A549 (cell line): ENCODE data around the gene PHF23. TPM values are rescaled to one million over a fixed set of nuclear protein-coding genes. Genes with fewer than 3 reads are reported as not detected.

ENCODE experiments used
- ATAC-seq, 2 experiments: fragments of 200-7000 bp in 1 of 2; fragments of >200 bp in 1 of 2; cut with Nextera tagmentation in 1 of 2; cut with Tn5 transposase in 1 of 2; 3 replicates each; pipeline versions ENCODE4 v1.8.0 to v1.9.1; 2018 to 2020; ENCODE audit warnings: mild to moderate bottlenecking in 1 of 2, moderate library complexity in 1 of 2
- CTCF ChIA-PET: fragments of 300-600 bp; sonication (Branson Sonifier 250); formaldehyde crosslinking; extraction: SDS; loops from one replicate; lab custom pipeline; 2021; ENCODE audit warnings: antibody characterized with exemption, inconsistent platforms; lab: Yijun Ruan, JAX
- POLR2A ChIA-PET: fragments of 350-600 bp; formaldehyde crosslinking; extraction: SDS; loops from one replicate; lab custom pipeline; 2021; ENCODE audit warnings: antibody characterized with exemption, inconsistent platforms; lab: Yijun Ruan, JAX
- DNase-seq, 2 experiments: peaks; one replicate each; pipeline versions ENCODE4 v3.0.0 to v3.0.0-alpha.2; 2011 to 2016; ENCODE audit warnings: low read depth in 1 of 2, low spot score in 1 of 2
- FAIRE-seq: peaks from 2 replicates; lab custom pipeline; 2011; peaks lifted over from hg19 to GRCh38; lab: Jason Lieb, UNC
- H3K27ac ChIP-seq, 2 experiments: fragments of >200 bp; sonication (Bioruptor Twin); formaldehyde crosslinking; 3 replicates each; pipeline ENCODE4 v1.5.1; 2016 to 2017
- H3K4me1 ChIP-seq: fragments of >200 bp; sonication (Bioruptor Twin); formaldehyde crosslinking; 3 replicates; pipeline ENCODE4 v1.6.1; 2016
- H3K4me2 ChIP-seq: fragments of >200 bp; sonication (Bioruptor Twin); formaldehyde crosslinking; 3 replicates; pipeline ENCODE4 v1.6.1; 2016
- H3K4me3 ChIP-seq: fragments of >200 bp; sonication (Bioruptor Twin); formaldehyde crosslinking; 3 replicates; pipeline ENCODE4 v1.5.1; 2016
- H3K9me3 ChIP-seq: fragments of >200 bp; sonication (Bioruptor Twin); formaldehyde crosslinking; 3 replicates; pipeline ENCODE4 v1.6.1; 2016
- CBX2 ChIP-seq: fragments of 200-600 bp; sonication (generic); IDR thresholded peaks from 2 replicates; pipeline ENCODE4 v1.6.1; 2016; ENCODE audit warnings: low read depth, mild to moderate bottlenecking, borderline replicate concordance
- CEBPB ChIP-seq, 2 experiments: fragments of >200 bp in 1 of 2; sonication (Bioruptor Twin) in 1 of 2; formaldehyde crosslinking in 1 of 2; IDR thresholded peaks; 2 replicates each; pipeline ENCODE4 v1.6.1; 2012 to 2016
- EHF ChIP-seq: fragments of 250-450 bp; sonication (Bioruptor Pico); IDR thresholded peaks from 2 replicates; pipeline ENCODE4 v1.5.0; 2020; ENCODE audit warnings: mild to moderate bottlenecking
- EHMT2 ChIP-seq: fragments of 200-600 bp; sonication (generic); IDR thresholded peaks from 2 replicates; pipeline ENCODE4 v1.6.1; 2016; ENCODE audit warnings: antibody characterized with exemption, low read depth, mild to moderate bottlenecking, moderate library complexity
- ELK1 ChIP-seq: fragments of 150-350 bp; IDR thresholded peaks from 2 replicates; pipeline ENCODE4 v1.6.1; 2014; ENCODE audit warnings: low read depth, mild to moderate bottlenecking, low read length
- ESRRA ChIP-seq: fragments of 150-350 bp; IDR thresholded peaks from 2 replicates; pipeline ENCODE4 v1.6.1; 2014; ENCODE audit warnings: mild to moderate bottlenecking, low read length, borderline replicate concordance
- HDAC2 ChIP-seq: fragments of 200-600 bp; sonication (generic); IDR thresholded peaks from 2 replicates; pipeline ENCODE4 v1.6.1; 2016
- HEYL ChIP-seq: fragments of 250-450 bp; sonication (Bioruptor Pico); IDR thresholded peaks from 2 replicates; pipeline ENCODE4 v1.8.0; 2021; ENCODE audit warnings: mild to moderate bottlenecking, moderate library complexity
- HOXB5 ChIP-seq: fragments of 250-450 bp; sonication (Bioruptor Pico); IDR thresholded peaks from 2 replicates; pipeline ENCODE4 v1.5.0; 2020; ENCODE audit warnings: mild to moderate bottlenecking, moderate library complexity
- JUN ChIP-seq, 2 experiments: fragments of >200 bp; sonication (Bioruptor Twin); formaldehyde crosslinking; IDR thresholded peaks; 2 replicates in 1 of 2; 3 replicates in 1 of 2; pipeline ENCODE4 v1.6.1; 2016 to 2017
- MAFK ChIP-seq: fragments of 450-650 bp; IDR thresholded peaks from 2 replicates; pipeline ENCODE4 v1.6.1; 2014; ENCODE audit not compliant: partially characterized antibody
- NFE2L2 ChIP-seq: fragments of 150-350 bp; conservative IDR thresholded peaks from 2 replicates; pipeline ENCODE4 v1.6.1; 2014; ENCODE audit warnings: low read length
- NPAS2 ChIP-seq: fragments of 250-450 bp; sonication (Bioruptor Pico); IDR thresholded peaks from 2 replicates; pipeline ENCODE4 v1.8.0; 2022; ENCODE audit warnings: mild to moderate bottlenecking, moderate library complexity, borderline replicate concordance
- POLR2A ChIP-seq: IDR thresholded peaks from 2 replicates; pipeline ENCODE4 v1.6.1; 2012; ENCODE audit warnings: mild to moderate bottlenecking, low read length
- RCOR1 ChIP-seq: fragments of 150-350 bp; IDR thresholded peaks from 2 replicates; pipeline ENCODE4 v1.6.1; 2014; ENCODE audit warnings: antibody characterized with exemption, low read length, low read depth
- RNF2 ChIP-seq: fragments of 200-600 bp; sonication (generic); IDR thresholded peaks from 2 replicates; pipeline ENCODE4 v1.6.1; 2016; ENCODE audit warnings: low read depth, mild to moderate bottlenecking, antibody characterized with exemption, moderate library complexity, borderline replicate concordance
- SMC3 ChIP-seq: fragments of >200 bp; sonication (Bioruptor Twin); formaldehyde crosslinking; IDR thresholded peaks from 3 replicates; pipeline ENCODE4 v1.6.1; 2018; ENCODE audit warnings: inconsistent platforms
- TP53 ChIP-seq: fragments of 250-450 bp; sonication (Bioruptor Pico); IDR thresholded peaks from 2 replicates; pipeline ENCODE4 v1.5.0; 2021; ENCODE audit warnings: mild to moderate bottlenecking, moderate library complexity
- USF2 ChIP-seq: fragments of 450-650 bp; IDR thresholded peaks from 2 replicates; pipeline ENCODE4 v1.6.1; 2014; ENCODE audit warnings: antibody characterized with exemption
- ZC3H11A ChIP-seq: fragments of 450-650 bp; IDR thresholded peaks from 2 replicates; pipeline ENCODE4 v1.6.1; 2014; ENCODE audit warnings: antibody characterized with exemption, mild to moderate bottlenecking
- ZNF302 ChIP-seq: fragments of 250-450 bp; sonication (Bioruptor Pico); IDR thresholded peaks from 2 replicates; pipeline ENCODE4 v1.9.0; 2021; ENCODE audit warnings: inconsistent platforms, mild to moderate bottlenecking, moderate library complexity
- WGBS: methylation state at CpG from one replicate; pipeline ENCODE4 v1.1.6; 2017; ENCODE audit errors: missing lambda C conversion rate; 5-methylcytosine and 5-hydroxymethylcytosine counted together
- polyA plus RNA-seq, 4 experiments: library from polyadenylated mRNA; depleted of rRNA in 3 of 4; stranded (reverse); fragments of >200 nt; fragmentation: RNase III in 1 of 4; extraction: RNeasy Plus Mini Kit Qiagen cat#74134 plus additional on column Dnase treatment in 1 of 4; gene quantifications; 2 replicates in 3 of 4; 3 replicates in 1 of 4; pipeline ENCODE4 v1.2.3, GENCODE V29; 2011 to 2017
- TF ChIP-seq, protein P1 (sequence below): fragments of 250-450 bp; sonication (Bioruptor Pico); IDR thresholded peaks from 2 replicates; pipeline ENCODE4 v1.5.0; 2021; ENCODE audit warnings: mild to moderate bottlenecking, moderate library complexity, borderline replicate concordance
- TF ChIP-seq, protein P2 (sequence below): fragments of >200 bp; sonication (Bioruptor Twin); formaldehyde crosslinking; IDR thresholded peaks from 3 replicates; pipeline ENCODE4 v1.6.1; 2016
- TF ChIP-seq, protein P3 (sequence below): IDR thresholded peaks from 2 replicates; pipeline ENCODE4 v1.6.1; 2012

Gene PHF23
- polyA plus RNA-seq, 2 of the 4 experiments (the other 2 are of a cell fraction): 52.1 to 80.2 TPM

DNA sequence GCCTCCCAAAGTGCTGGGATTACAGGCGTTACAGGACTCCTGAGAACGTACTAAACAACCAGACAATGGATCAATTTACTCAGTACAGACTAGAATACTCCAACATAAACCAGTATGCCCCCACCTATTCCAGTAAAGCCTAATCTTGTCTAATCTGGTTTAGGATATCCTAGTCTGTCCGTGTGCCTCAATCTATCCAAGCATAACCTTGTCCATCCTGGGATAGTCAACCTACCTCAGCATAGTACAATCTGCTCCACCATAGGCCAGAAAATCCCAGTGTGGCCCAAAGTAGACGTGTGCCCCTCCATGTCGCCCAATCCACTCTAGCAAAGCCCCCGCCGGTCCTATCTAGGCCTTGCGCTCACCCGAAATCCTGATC lies 5.6 kb downstream of the PHF23 start:
- H3K4me3 ChIP-seq: peak overlapping the region; percentile 77
- peak overlapping the region; percentile 92 for H3K4me2 ChIP-seq
- H3K27ac ChIP-seq: peak overlapping the region; percentile 94 to 95
- ChIA-PET CTCF (interaction anchor here (1.0 to 17.3 kb wide), 5 partner anchors 12 to 188 kb away, joined by 3 to 169 read pairs (median 7); partner anchors contain the start of genes ACADVL and DLG4), POLR2A (interaction anchor here (0.5 to 6.9 kb wide), 9 partner anchors 8 to 198 kb away, joined by 3 to 63 read pairs (median 3); partner anchors contain the start of genes ACADVL, DLG4, GABARAP and SLC16A13)
- DNase-seq (no peak), FAIRE-seq (no peak), ATAC-seq (peak; percentile 4 to 32; a peak in 4 of 6 replicates)
- no peaks in the 10 kb centered on the region for H3K9me3 ChIP-seq
- TF ChIP-seq NPAS2 (no peak), ZNF302 (CRISPR knock-in tag) (no peak)
- WGBS: 7% methylated on average over 9 of the region's 9 CpGs
- peaks cover 46% of the 10 kb centered on the region for H3K4me1 ChIP-seq

- ATAC-seq (no peak), DNase-seq (no peak), FAIRE-seq (peak; percentile 28)
- no peak overlapping the region for H3K4me3 ChIP-seq
- H3K9me3 ChIP-seq: no peaks in the 10 kb centered on the region
- ChIA-PET CTCF (interaction anchor here (0.5 to 17.3 kb wide), 5 partner anchors 10 to 186 kb away, joined by 3 to 169 read pairs (median 7); partner anchors contain the start of genes ACADVL and DLG4), POLR2A (interaction anchor here (0.7 kb wide), 1 partner anchor 17 kb away, joined by 3 read pairs; no protein-coding TSS in a partner anchor)
- H3K4me2 ChIP-seq: peak overlapping the region; percentile 92
- 93% methylated on average over 5 of the region's 5 CpGs for WGBS
- H3K27ac ChIP-seq: no peak overlapping the region
- H3K4me1 ChIP-seq: peaks cover 49% of the 10 kb centered on the region
- no peak for TF ChIP-seq SMC3
- no peak for TF ChIP-seq HDAC2
- TF ChIP-seq JUN (IDR thresholded peaks at IDR 0.05): no peak
- no peak for TF ChIP-seq CEBPB (IDR thresholded peaks at IDR 0.05)
- no peak for TF ChIP-seq ELK1
- TF ChIP-seq RCOR1: no peak
- no peak for TF ChIP-seq TP53 (CRISPR knock-in tag)
- no peak for TF ChIP-seq CBX2
- TF ChIP-seq EHF (CRISPR knock-in tag): no peak
- TF ChIP-seq, protein P1, sequence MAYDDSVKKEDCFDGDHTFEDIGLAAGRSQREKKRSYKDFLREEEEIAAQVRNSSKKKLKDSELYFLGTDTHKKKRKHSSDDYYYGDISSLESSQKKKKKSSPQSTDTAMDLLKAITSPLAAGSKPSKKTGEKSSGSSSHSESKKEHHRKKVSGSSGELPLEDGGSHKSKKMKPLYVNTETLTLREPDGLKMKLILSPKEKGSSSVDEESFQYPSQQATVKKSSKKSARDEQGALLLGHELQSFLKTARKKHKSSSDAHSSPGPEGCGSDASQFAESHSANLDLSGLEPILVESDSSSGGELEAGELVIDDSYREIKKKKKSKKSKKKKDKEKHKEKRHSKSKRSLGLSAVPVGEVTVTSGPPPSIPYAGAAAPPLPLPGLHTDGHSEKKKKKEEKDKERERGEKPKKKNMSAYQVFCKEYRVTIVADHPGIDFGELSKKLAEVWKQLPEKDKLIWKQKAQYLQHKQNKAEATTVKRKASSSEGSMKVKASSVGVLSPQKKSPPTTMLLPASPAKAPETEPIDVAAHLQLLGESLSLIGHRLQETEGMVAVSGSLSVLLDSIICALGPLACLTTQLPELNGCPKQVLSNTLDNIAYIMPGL (CRISPR knock-in tag): no peak
- TF ChIP-seq ESRRA: no peak
- TF ChIP-seq, protein P2, sequence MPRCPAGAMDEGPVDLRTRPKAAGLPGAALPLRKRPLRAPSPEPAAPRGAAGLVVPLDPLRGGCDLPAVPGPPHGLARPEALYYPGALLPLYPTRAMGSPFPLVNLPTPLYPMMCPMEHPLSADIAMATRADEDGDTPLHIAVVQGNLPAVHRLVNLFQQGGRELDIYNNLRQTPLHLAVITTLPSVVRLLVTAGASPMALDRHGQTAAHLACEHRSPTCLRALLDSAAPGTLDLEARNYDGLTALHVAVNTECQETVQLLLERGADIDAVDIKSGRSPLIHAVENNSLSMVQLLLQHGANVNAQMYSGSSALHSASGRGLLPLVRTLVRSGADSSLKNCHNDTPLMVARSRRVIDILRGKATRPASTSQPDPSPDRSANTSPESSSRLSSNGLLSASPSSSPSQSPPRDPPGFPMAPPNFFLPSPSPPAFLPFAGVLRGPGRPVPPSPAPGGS: no peak
- no peak for TF ChIP-seq MAFK
- no peak for TF ChIP-seq POLR2A
- TF ChIP-seq, all 56 proteins: peak for 0
These were observed 7.1 kb downstream of the PHF23 start for GRCh38 chr17:7232114-7232513.

GRCh38 chr17:7229504-7229903 lies 9.8 kb downstream of the PHF23 start:
- CTCF ChIA-PET: interaction anchor here (1.4 to 17.3 kb wide), 4 partner anchors 8 to 184 kb away, joined by 4 to 169 read pairs (median 6); partner anchors contain the start of genes ACADVL and DLG4
- FAIRE-seq: no peak
- POLR2A ChIA-PET: interaction anchor here (0.6 to 0.9 kb wide), 2 partner anchors 9 to 174 kb away, joined by 3 to 4 read pairs; partner anchors contain the start of genes ACADVL, DLG4 and TMEM256
- TF ChIP-seq RCOR1 (no peak), ELK1 (no peak), HOXB5 (CRISPR knock-in tag) (no peak), HEYL (CRISPR knock-in tag) (no peak), MAFK (no peak), NFE2L2 (no peak), EHMT2 (no peak), ZC3H11A (no peak), SMC3 (no peak), USF2 (no peak), NPAS2 (no peak), RNF2 (no peak), POLR2A (no peak)
- TF ChIP-seq, protein P3, sequence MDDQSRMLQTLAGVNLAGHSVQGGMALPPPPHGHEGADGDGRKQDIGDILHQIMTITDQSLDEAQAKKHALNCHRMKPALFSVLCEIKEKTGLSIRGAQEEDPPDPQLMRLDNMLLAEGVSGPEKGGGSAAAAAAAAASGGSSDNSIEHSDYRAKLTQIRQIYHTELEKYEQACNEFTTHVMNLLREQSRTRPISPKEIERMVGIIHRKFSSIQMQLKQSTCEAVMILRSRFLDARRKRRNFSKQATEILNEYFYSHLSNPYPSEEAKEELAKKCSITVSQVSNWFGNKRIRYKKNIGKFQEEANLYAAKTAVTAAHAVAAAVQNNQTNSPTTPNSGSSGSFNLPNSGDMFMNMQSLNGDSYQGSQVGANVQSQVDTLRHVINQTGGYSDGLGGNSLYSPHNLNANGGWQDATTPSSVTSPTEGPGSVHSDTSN: no peak
- TF ChIP-seq, protein P2: no peak

More at GRCh38 chr17:7229504-7229903, 9.8 kb downstream of the PHF23 start:
- Histone ChIP-seq H3K4me1 (peaks cover 23% of the 10 kb centered on the region), H3K4me3 (no peak overlapping the region), H3K9me3 (no peaks in the 10 kb centered on the region), H3K4me2 (no peak overlapping the region), H3K27ac (no peak overlapping the region)
- ATAC-seq (no peak), DNase-seq (no peak)
- 94% methylated on average over 19 of the region's 19 CpGs for WGBS
